HEK293T (cell line): ENCODE measurements around the gene ZNF774.

Source experiments
- ARNT ChIP-seq: fragments of 450-650 bp; IDR thresholded peaks from 2 replicates; pipeline ENCODE4 v1.6.1; 2017; ENCODE audit warnings: mild to moderate bottlenecking
- BHLHE40 ChIP-seq: fragments of 450-650 bp; IDR thresholded peaks from 2 replicates; pipeline ENCODE4 v1.6.1; 2016; ENCODE audit warnings: mild to moderate bottlenecking, moderate library complexity, borderline replicate concordance
- ELF4 ChIP-seq: fragments of 450-650 bp; IDR thresholded peaks from 2 replicates; pipeline ENCODE4 v1.6.1; 2017; ENCODE audit warnings: antibody characterized with exemption
- FOXA1 ChIP-seq: fragments of 450-650 bp; IDR thresholded peaks from 2 replicates; pipeline ENCODE4 v1.6.1; 2016; ENCODE audit warnings: mild to moderate bottlenecking
- FOXM1 ChIP-seq: fragments of 450-650 bp; IDR thresholded peaks from 2 replicates; pipeline ENCODE4 v1.6.1; 2017; ENCODE audit warnings: mild to moderate bottlenecking, borderline replicate concordance
- LEF1 ChIP-seq: fragments of 450-650 bp; IDR thresholded peaks from 2 replicates; pipeline ENCODE4 v1.6.1; 2017; ENCODE audit warnings: mild to moderate bottlenecking, borderline replicate concordance
- NFRKB ChIP-seq: fragments of 450-650 bp; IDR thresholded peaks from 2 replicates; pipeline ENCODE4 v1.6.1; 2016; ENCODE audit warnings: mild to moderate bottlenecking, moderate library complexity
- SP1 ChIP-seq: fragments of 450-650 bp; IDR thresholded peaks from 2 replicates; pipeline ENCODE4 v1.6.1; 2017
- TARDBP ChIP-seq: fragments of 450-650 bp; IDR thresholded peaks from 2 replicates; pipeline ENCODE4 v1.6.1; 2016
- TF ChIP-seq, protein P1 (sequence below): fragments of 450-650 bp; IDR thresholded peaks from 2 replicates; pipeline ENCODE4 v1.6.1; 2016

DNA sequence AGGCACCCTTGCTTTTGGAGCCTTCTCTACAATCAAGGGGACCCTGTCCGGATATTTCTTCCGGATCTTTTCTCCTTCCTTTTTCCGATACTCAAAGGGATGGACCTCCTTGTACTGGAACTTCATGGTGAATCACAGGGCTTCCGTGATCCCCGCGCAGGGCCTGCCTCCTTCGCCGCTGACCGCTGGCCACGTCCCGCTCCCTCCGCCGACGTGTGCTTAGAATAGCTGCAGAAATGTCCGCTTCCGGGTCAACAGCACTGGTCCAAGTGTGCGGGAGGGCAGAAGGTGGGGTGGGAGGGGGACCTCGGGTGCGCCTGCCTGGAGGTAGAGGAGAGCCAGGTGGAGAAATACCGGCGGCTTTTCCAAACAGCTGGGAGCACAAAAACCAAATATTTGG lies 3.0 kb upstream of the ZNF774 start:
- no peak for TF ChIP-seq SP1
- TF ChIP-seq FOXM1, result no peak
- no peak for TF ChIP-seq ARNT
- TF ChIP-seq LEF1, result no peak
- TF ChIP-seq ELF4, result no peak
- TF ChIP-seq FOXA1, result no peak
- TF ChIP-seq BHLHE40, result no peak
- TF ChIP-seq, protein P1, sequence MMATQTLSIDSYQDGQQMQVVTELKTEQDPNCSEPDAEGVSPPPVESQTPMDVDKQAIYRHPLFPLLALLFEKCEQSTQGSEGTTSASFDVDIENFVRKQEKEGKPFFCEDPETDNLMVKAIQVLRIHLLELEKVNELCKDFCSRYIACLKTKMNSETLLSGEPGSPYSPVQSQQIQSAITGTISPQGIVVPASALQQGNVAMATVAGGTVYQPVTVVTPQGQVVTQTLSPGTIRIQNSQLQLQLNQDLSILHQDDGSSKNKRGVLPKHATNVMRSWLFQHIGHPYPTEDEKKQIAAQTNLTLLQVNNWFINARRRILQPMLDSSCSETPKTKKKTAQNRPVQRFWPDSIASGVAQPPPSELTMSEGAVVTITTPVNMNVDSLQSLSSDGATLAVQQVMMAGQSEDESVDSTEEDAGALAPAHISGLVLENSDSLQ, result no peak
- no peak for TF ChIP-seq TARDBP
- no peak for TF ChIP-seq NFRKB
